Ramos (cell line): ENCODE data around the gene APBA1.
"Not testable (repeated sequence)": the region's sequence is repeated elsewhere in the genome, so short reads cannot be mapped to it uniquely, and the experiment has no call there.

Experiments used
- in situ Hi-C: fragments of 300-500 bp; cut with MboI; formaldehyde crosslinking; loops from one replicate; pipeline ENCODE4 v1.14.3; 2022; ENCODE audit warnings: low sequenced_read_pairs; ENCODE audit not compliant: unreplicated experiment

Gene APBA1

DNA sequence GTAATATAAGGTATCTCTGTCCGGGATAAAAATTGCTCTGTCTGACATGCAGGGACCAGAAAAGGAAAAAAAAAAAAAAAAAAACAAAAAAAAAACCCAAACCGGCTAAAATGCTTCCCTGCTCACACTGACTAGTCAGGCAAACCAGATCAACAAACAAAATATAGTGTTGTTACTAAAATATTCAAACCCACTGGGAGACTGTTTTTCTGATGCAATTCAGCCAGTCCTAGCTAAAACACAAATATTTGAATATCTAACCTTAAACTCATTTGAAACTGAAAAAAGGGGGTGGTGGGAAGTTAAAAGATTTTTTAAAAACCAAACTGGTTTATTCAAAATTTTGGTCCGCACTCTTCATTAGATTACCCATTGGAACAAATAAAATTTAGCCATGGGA is 61.0 kb downstream of the APBA1 start:
- in situ Hi-C loops = no loop called here

- in situ Hi-C loops = no loop called here
Measured at GRCh38 chr9:69609156-69609555, 63.0 kb downstream of the APBA1 start.

DNA sequence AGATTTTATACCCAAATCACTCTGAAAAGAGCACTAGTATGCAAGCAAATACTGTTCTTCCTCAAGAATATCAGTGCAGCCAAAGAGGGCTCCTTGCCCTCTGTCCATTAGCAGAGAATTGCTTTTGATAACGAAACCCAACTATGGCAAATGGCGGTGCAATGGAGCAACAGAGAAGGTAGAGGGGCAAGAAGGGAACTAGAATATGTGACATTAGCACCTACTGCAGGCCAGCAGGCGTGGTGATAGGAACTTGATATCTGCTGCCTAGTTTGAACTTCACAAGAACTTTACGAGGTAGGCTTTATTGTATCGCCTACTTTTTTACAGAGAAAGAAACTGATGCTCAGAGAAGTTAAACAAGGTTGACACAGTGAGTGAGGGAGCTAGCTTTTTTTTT is 66.1 kb downstream of the APBA1 start:
- in situ Hi-C loops = no loop called here

DNA sequence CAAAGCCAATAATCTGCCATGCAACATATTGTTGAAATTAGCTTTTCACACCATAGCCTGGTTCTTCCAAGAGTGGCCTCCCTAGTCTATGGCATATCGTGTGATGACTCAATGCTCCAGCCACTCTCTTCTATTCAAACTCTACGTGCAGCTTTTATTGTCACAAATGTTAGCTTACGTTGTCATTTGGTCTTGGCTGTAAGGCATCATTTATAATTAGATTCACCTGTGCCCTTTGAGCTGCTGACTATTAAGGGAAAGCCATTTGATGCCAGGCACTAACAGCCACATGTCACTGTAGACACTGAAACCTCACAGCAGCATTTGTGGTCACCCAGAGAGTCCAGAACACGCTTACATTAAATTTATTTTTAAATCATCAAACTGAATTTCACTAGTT is 66.8 kb downstream of the APBA1 start:
- in situ Hi-C loops = no loop called here

DNA sequence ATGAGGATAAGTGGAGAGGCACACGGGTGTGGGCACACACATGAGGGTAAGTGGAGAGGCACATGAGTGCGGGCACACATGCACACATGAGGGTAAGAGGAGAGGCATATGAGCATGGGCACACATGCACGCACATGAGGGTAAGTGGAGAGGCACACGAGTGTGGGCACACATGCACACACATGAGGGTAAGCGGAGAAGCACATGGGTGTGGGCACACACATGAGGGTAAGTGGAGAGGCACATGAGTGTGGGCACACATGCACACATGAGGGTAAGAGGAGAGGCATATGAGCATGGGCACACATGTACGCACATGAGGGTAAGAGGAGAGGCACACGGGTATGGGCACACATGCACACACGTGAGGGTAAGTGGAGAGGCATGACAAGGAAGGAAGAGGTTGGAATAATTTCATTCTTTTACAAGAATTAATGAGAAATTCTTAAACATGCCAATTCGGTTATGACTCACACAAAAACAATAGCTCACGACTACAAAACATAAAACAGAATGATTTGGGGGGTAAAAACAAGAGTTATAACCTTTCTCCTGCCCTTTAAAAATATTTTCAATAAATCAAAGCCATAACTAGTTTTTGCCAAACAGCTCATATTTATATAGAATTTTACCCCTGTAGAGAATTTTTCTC is 67.5 kb downstream of the APBA1 start:
- in situ Hi-C loops = no loop called here

GRCh38 chr9:69603656-69604055 is 68.5 kb downstream of the APBA1 start:
- in situ Hi-C loops = no loop called here

- in situ Hi-C loops = no loop called here
Measured at GRCh38 chr9:69602773-69603172, 69.4 kb downstream of the APBA1 start.

DNA sequence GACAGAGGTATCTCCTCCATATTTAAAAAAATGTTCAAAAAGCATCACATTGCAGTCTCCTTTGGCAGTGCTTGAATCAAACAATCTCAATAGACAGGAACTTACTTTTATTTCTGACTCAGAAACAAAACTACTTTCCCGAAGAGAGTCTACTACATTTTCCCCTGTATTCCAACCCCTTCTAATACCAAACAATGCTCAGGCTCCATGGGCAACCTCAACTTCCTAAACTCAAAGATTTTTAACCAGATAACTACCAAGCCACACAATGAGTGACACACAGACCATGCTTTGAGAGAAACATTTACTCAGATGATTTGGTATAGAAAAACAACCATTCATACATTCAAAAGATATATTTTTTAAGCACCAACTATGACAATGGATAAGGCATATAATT is 70.5 kb downstream of the APBA1 start:
- in situ Hi-C loops = no loop called here

GRCh38 chr9:69600314-69601047 is 71.7 kb downstream of the APBA1 start:
- in situ Hi-C loops = no loop called here

DNA sequence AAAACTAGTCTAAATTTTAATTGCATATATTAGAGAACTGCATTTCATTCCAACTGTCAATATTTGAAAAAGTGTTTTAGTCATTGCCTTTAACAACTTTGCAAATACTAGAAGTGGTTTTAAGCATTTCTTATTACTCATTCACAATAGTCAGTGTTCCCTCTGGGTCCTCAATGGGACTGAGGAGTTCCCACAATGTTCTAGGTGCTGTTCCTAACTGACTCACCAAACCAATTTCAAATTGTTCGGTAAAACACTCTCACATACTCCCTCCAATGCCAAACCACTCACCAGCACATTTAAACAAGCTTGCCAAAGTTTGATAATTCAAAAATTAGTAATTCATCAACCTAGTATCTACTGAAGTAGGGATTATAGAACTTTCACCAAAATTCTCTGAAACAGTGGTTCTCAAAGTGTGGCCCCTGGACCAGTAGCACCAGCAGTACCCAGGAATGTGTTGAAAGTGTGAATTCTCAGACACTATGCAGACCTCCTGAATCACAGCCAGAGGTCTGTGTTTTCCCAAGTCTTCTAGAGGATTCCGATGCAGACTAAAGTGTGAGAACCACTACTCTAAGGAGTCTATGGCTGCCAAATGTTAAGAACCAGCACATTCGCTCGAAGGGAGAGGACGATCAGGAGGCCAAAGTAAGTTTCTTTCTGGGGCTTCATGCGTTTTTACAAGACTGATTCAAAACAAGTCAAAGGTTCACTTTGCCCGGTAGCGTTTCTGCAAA is 72.8 kb downstream of the APBA1 start:
- in situ Hi-C loops = no loop called here

- in situ Hi-C loops = not testable (repeated sequence)
Measured at GRCh38 chr9:69596906-69597305, 75.3 kb downstream of the APBA1 start.

DNA sequence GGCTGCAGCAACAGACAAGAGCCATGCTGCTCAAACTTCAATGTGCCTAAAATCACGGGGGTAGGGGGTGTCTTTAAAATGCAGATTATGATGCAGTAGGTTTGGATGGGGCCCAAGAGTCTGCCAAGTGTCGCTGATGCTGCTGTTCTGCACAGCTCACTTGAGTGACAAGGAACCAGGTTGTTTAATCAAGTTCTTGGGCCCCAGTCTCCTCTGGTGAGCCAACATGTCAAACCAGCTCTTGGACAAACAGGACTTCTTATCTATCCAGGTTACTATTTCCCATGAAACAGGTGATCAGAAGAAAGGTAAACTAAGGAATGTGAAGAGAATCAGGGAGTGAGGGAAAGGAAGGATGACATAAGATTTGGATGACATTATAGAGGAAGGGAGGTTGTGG is 78.0 kb downstream of the APBA1 start:
- in situ Hi-C loops = no loop called here

DNA sequence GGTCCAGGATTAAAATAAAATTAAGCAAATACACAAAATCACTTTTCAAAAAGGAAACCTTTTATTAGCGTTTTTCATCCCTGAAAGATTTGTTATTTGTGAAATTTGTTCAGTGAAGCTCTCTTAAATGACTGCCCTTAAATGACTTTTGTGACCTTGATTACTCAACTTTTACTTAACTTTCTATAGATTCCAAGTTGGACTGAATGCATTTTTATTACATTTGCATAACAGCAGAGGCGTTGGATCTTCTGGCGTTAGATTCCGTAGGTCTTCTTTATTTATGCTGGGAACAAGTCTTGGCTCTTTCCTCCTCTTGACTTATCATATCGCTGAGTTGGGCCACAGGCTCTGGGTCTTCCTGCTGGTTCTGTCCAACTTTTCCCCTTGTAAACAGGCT is 78.4 kb downstream of the APBA1 start:
- in situ Hi-C loops = no loop called here

DNA sequence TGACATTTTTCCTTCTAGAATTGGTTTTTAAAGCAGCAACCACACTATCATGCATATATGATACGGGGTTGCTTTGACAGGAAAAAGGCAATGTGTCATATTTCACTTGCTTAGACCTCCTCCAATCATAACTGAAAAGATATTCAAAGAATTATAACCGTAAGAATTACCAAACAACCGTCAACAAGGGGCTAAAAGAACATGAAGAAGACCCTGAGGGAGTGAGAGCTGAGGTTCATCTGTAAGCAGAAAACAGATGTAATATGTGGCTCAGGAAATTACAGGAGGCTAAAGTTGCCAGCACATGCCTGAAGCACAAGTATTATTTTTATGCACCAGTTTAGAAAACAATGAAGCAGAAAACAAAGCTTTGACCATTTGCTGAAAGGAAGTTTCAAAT is 78.9 kb downstream of the APBA1 start:
- in situ Hi-C loops = no loop called here

DNA sequence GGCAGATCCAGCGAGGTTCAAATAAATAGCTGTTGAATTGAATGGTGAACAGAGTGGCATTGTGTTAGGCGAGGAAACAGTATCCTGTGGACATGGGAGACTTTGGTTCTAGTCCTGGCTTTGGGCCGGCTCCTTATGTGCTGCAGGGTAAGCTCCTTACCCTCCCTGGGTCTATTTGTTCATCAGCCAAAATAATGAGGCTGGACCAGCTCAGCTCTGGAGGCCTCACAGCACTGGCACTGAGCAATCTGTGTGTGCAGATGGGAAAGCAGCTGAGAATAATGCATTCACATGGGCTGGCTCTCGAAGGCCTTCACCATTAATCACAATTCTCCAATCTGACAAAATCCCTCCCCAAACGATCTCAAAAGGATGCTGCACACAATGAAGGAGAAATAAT is 81.9 kb downstream of the APBA1 start:
- in situ Hi-C loops = no loop called here

DNA sequence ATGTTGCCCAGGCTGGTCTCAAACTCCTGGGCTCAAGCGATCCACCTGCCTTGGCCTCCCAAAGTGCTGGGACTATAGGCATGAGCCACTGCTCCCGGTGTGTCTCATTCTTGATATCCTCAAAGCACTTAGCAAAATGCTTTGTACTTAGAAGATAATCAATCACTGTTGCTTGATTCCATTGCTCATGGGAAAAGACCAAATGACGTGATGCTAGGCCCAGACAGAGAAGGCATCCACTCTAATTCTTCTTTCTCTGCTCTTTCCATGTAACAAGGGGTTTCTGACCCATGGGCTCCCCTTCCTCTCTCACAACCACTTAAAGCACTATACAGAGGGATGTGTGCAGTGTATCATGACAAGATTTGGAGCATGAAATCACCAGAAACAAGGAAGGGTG is 83.0 kb downstream of the APBA1 start:
- in situ Hi-C loops = no loop called here

DNA sequence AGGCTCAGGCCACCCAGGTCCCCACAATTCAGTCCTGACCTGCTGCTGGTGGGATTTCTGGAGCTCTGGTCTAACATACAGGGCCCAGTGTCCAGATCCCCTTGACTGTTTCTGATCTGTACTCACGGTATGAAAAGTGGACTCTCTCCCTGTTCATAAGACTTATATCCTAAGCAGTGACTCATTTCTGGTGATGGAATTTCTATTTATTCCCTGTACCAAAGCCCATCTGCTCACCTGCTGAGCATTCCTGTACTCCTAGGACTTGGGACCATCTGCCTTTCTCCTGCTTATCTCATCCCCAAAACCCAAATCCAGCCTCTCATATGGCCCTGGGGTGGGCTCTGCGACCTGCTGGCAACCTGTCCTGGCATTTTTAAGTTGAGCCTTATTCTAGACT is 86.6 kb downstream of the APBA1 start:
- in situ Hi-C loops = no loop called here

DNA sequence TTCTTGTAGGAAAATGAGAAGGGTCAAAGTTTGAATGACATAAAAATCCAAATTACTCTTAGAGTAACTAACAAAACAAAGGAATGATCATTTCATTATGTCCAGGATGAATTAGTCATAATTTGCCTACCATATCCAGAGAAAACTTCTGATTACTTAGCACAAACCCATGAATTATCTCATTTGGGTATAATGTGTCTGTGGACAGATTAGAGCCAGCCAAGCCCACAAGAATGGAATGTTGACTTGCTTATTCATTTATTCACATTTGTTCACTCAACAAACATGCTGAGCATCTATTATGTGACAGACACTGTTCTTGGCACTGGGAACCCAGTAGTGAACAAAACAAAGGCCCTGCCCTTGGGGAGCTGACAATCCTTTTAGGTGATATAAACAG is 87.4 kb downstream of the APBA1 start:
- in situ Hi-C loops = no loop called here

DNA sequence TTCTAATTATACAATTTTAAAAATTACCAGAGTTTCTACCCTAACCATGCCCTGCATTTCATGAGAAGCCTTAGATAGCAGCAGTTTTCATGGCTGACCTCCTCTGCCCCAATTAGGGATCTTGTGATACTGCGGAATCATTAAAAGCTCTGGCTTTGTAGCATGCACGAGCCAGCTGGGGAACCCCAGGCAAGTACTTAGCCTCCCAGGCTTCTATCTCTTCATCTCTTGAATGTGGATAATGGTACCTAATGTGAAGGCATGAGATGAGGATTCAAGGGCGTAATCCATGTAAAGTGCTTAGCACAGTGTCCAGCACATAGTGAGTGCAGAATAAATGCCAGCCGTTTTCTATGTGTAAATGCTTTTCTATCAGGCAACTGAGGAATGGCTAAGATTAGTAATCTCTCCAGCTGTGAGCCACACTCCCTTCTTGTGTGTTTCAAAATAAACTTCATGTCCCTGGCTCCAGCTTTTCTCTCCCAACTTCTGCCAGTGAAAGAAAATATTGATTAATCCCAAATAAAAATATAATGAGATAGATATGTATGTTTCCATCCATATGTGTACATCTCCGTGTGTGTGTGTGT is 88.4 kb downstream of the APBA1 start:
- in situ Hi-C loops = no loop called here

DNA sequence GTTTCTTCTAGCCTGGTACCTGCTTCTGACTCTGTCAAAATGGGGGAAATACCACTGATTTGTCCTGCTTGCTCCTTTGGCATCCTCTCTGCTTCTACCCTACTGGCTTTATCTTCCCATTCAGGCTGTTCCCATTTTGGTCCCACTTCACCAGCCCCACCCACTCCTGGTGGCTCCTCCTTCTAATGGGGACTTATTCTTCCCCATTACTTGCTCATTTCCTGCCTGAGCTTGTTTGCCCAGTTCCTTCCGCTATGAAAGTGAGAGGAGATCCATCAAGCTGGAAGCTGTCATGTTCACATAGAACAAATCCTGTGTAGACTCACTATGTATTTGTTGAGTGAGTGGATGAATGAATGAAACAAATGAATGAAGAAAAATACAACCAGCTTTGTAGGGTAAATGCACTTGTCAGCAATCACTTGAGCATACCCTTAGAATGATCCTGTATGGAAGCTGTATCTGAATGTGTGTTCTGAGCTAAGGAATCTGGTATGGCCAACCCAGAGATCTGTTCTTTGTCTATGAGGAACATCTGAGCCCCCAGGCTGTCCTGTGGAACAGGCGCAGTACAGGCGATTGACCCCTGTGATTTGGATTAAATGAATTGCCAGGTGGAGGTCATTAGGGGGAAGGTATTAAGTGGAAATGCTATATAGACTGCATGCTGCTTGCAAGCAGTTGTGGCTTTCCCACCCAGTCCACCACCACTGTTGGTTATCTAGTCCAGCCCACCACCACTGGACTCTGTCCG is 89.5 kb downstream of the APBA1 start:
- in situ Hi-C loops = no loop called here
